T-cell (primary cell): ENCODE data around the gene SNX30. TPM values are rescaled to one million over a fixed set of nuclear protein-coding genes. Genes with fewer than 3 reads are reported as not detected.

Experiments
- ATAC-seq, 4 experiments: fragments of 200-7000 bp in 3 of 4; fragments of 150-1000 bp in 1 of 4; cut with Tn5 transposase; replicated peaks in 1 of 4; 1 replicate in 3 of 4; 2 replicates in 1 of 4; pipeline ENCODE4 v1.10.0; 2021; ENCODE audit warnings: moderate library complexity in 3 of 4, mild to moderate bottlenecking in 2 of 4, moderate number of reproducible peaks in 1 of 4
- CTCF ChIA-PET, 2 donors: fragments of 300-600 bp; sonication (Branson Sonifier 250); formaldehyde crosslinking; loops; one replicate each; lab custom pipeline; 2022; ENCODE audit warnings: antibody characterized with exemption in 2 of 2; lab: Charles Lee
- POLR2A ChIA-PET, 2 donors: fragments of 300-600 bp; sonication (Branson Sonifier 250); formaldehyde crosslinking; loops; one replicate each; lab custom pipeline; 2022; ENCODE audit warnings: antibody characterized with exemption in 2 of 2; lab: Charles Lee
- DNase-seq, 35 experiments: peaks; one replicate each; pipeline versions ENCODE4 v3.0.0 to v3.0.0-alpha.2; 2013 to 2023
- H3K27ac ChIP-seq: one replicate; pipeline ENCODE4 v1.5.1; 2013; ENCODE audit warnings: low read length
- H3K27me3 ChIP-seq, 2 experiments: replicated peaks in 1 of 2; 1 replicate in 1 of 2; 2 replicates in 1 of 2; pipeline versions ENCODE4 v1.6.1 to v1.7.0; 2013; ENCODE audit warnings: low read length in 1 of 2, mixed read lengths in 1 of 2; ENCODE audit not compliant: control insufficient read depth in 2 of 2, insufficient read depth in 2 of 2; ENCODE audit errors: extremely low read depth in 1 of 2
- H3K36me3 ChIP-seq, 2 donors: 1 replicate in 1 of 2; 2 replicates in 1 of 2; pipeline versions ENCODE4 v1.6.1 to v1.7.0; 2013; ENCODE audit warnings: low read length in 1 of 2; ENCODE audit not compliant: control insufficient read depth in 2 of 2, insufficient read depth in 1 of 2; ENCODE audit errors: extremely low read depth in 1 of 2
- H3K4me1 ChIP-seq, 2 experiments: 1 replicate in 1 of 2; 2 replicates in 1 of 2; pipeline versions ENCODE4 v1.6.1 to v1.7.0; 2013; ENCODE audit warnings: low read length in 2 of 2, mixed read lengths in 1 of 2; ENCODE audit not compliant: insufficient read depth in 2 of 2, control insufficient read depth in 1 of 2; ENCODE audit errors: extremely low read depth in 1 of 2
- H3K4me3 ChIP-seq, 2 donors: 1 replicate in 1 of 2; 2 replicates in 1 of 2; pipeline versions ENCODE4 v1.5.1 to v1.7.0; 2013; ENCODE audit warnings: mild to moderate bottlenecking in 2 of 2, low read length in 1 of 2, moderate library complexity in 1 of 2; ENCODE audit not compliant: control insufficient read depth in 1 of 2; ENCODE audit errors: extremely low read depth in 1 of 2
- H3K9me3 ChIP-seq: 2 replicates; pipeline ENCODE4 v1.7.0; 2013
- H3K27ac Mint-ChIP-seq, 2 donors: one replicate each; pipeline ENCODE4 v1.8.0; 2020 to 2021; ENCODE audit warnings: mild to moderate bottlenecking in 2 of 2, mixed read lengths in 2 of 2
- H3K27me3 Mint-ChIP-seq, 2 donors: one replicate each; pipeline ENCODE4 v1.8.0; 2021 to 2022; ENCODE audit warnings: mixed read lengths in 2 of 2
- H3K36me3 Mint-ChIP-seq: one replicate; pipeline ENCODE4 v1.8.0; 2021; ENCODE audit warnings: mixed read lengths
- H3K4me1 Mint-ChIP-seq, 3 donors: one replicate each; pipeline ENCODE4 v1.8.0; 2020 to 2022; ENCODE audit warnings: mixed read lengths in 3 of 3, mild to moderate bottlenecking in 1 of 3
- H3K4me3 Mint-ChIP-seq, 3 donors: one replicate each; pipeline ENCODE4 v1.8.0; 2020 to 2022; ENCODE audit warnings: mild to moderate bottlenecking in 3 of 3, mixed read lengths in 3 of 3, moderate library complexity in 3 of 3
- H3K9me3 Mint-ChIP-seq, 3 donors: one replicate each; pipeline ENCODE4 v1.8.0; 2020 to 2022; ENCODE audit warnings: mixed read lengths in 3 of 3
- WGBS: methylation state at CpG from one replicate; pipeline ENCODE4 v1.1.5; 2013; ENCODE audit warnings: missing lambda C conversion rate; ENCODE audit not compliant: insufficient coverage; 5-methylcytosine and 5-hydroxymethylcytosine counted together
- total RNA-seq, 35 experiments: library from RNA in 6 of 35; stranded (reverse) in 6 of 35; fragments of 120-200 nt in 1 of 35; gene quantifications; one replicate each; pipeline versions ENCODE4 v1.2.1 to v1.2.4 and lab custom pipeline; 2013 to 2026

Gene SNX30
- total RNA-seq, 5 donors from 2014 or later (not counting 1 experiment from before 2014, with no cell fraction given) = 8.9 to 11.7 (median 10.0) TPM

GRCh38 chr9:112917047-112917986, 166.8 kb downstream of the SNX30 start:
- Mint-ChIP-seq H3K4me3 (no peak overlapping the region), H3K27me3 (peaks cover 10 to 22% of the 10 kb centered on the region in 2 donors), H3K4me1 (no peaks in the 10 kb centered on the region), H3K27ac (no peak overlapping the region), H3K36me3 (no peaks in the 10 kb centered on the region), H3K9me3 (no peaks in the 10 kb centered on the region)
- no peaks in the 10 kb centered on the region for H3K4me1 ChIP-seq
- ChIA-PET POLR2A (no interaction called here), CTCF (no interaction called here)
- WGBS = no CpG with 5 or more reads among the region's 1 CpG
- ATAC-seq (no peak), DNase-seq (no peak)
- no peaks in the 10 kb centered on the region for H3K36me3 ChIP-seq
- no peak overlapping the region for H3K27ac ChIP-seq
- H3K9me3 ChIP-seq = no peaks in the 10 kb centered on the region
- no peak overlapping the region for H3K4me3 ChIP-seq
- peaks cover 0 to 2% of the 10 kb centered on the region in 2 experiments for H3K27me3 ChIP-seq

- Histone ChIP-seq H3K9me3 (no peaks in the 10 kb centered on the region), H3K27ac (no peak overlapping the region), H3K27me3 (peaks cover 0 to 2% of the 10 kb centered on the region in 2 experiments), H3K4me3 (no peak overlapping the region), H3K4me1 (no peaks in the 10 kb centered on the region), H3K36me3 (no peaks in the 10 kb centered on the region)
- no peaks in the 10 kb centered on the region for H3K9me3 Mint-ChIP-seq
- H3K4me3 Mint-ChIP-seq = no peak overlapping the region
- no peak for ATAC-seq
- no peak overlapping the region for H3K27ac Mint-ChIP-seq
- no peaks in the 10 kb centered on the region for H3K4me1 Mint-ChIP-seq
- H3K27me3 Mint-ChIP-seq = peaks cover 10 to 22% of the 10 kb centered on the region in 2 donors
- no CpG with 5 or more reads among the region's 1 CpG for WGBS
- no peak for DNase-seq
- no peaks in the 10 kb centered on the region for H3K36me3 Mint-ChIP-seq
- ChIA-PET CTCF (no interaction called here), POLR2A (no interaction called here)
Measured at GRCh38 chr9:112917987-112918362, 167.4 kb downstream of the SNX30 start.

DNA sequence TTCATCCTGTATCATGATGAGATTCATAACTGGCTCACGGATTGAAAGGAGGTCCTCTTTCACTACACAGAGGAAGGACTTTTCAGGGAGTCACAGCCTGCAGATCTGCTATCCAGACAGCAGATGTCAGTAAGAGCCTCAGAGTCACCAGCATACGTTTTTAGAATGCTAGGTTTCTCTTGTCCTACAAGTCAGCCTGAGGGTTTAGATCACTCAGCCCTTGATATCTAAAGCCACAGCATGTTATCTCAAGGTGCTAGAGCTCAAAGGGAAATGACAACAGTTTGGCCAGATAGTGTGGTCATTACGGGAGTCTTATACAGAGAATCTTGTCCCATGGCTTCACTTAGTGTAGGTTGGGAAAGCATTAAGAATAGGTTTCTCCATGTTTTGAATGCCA, 171.0 kb downstream of the SNX30 start:
- Histone ChIP-seq H3K27me3 (peaks cover 0 to 2% of the 10 kb centered on the region in 2 experiments), H3K4me1 (no peaks in the 10 kb centered on the region), H3K36me3 (no peaks in the 10 kb centered on the region), H3K4me3 (no peak overlapping the region), H3K27ac (no peak overlapping the region), H3K9me3 (no peaks in the 10 kb centered on the region)
- POLR2A ChIA-PET = no interaction called here
- no peaks in the 10 kb centered on the region for H3K4me1 Mint-ChIP-seq
- no peak overlapping the region for H3K4me3 Mint-ChIP-seq
- peaks cover 8 to 42% of the 10 kb centered on the region in 2 donors for H3K27me3 Mint-ChIP-seq
- H3K9me3 Mint-ChIP-seq = no peaks in the 10 kb centered on the region
- H3K36me3 Mint-ChIP-seq = no peaks in the 10 kb centered on the region
- CTCF ChIA-PET = no interaction called here
- no peak for ATAC-seq
- no peak overlapping the region for H3K27ac Mint-ChIP-seq
- DNase-seq = peak in 1 of 35 experiments; percentile 8
- 0% methylated on average over 1 of the region's 3 CpGs for WGBS

Other genes starting within 250 kb of the SNX30 start
- gene INIP, start 32.6 kb upstream of the SNX30 start, total RNA-seq = 10 to 100 TPM; 13.6 to 27.4 (median 22.6) TPM
- gene SLC46A2, start 140.1 kb downstream of the SNX30 start, total RNA-seq = not detected